Mucosa of descending colon (tissue), 3 donors: ENCODE data around the gene BCKDK. TPM values are rescaled to one million over a fixed set of nuclear protein-coding genes. Genes with fewer than 3 reads are reported as not detected.

ENCODE experiments used
- ATAC-seq: fragments of 200-7000 bp; cut with Tn5 transposase; one replicate; pipeline ENCODE4 v1.9.1; 2020; ENCODE audit warnings: mild to moderate bottlenecking, moderate library complexity
- DNase-seq, 3 donors: peaks; one replicate each; pipeline ENCODE4 v3.0.0-alpha.2; 2020
- H3K36me3 ChIP-seq: fragments of 200-600 bp; one replicate; pipeline ENCODE4 v1.8.0; 2021; ENCODE audit warnings: low read depth, mild to moderate bottlenecking
- H3K4me1 ChIP-seq: fragments of 200-600 bp; one replicate; pipeline ENCODE4 v1.8.0; 2021; ENCODE audit warnings: low read depth, mild to moderate bottlenecking
- H3K4me3 ChIP-seq: fragments of 200-600 bp; one replicate; pipeline ENCODE4 v1.8.0; 2021; ENCODE audit warnings: mild to moderate bottlenecking
- H3K9me3 ChIP-seq: fragments of 200-600 bp; one replicate; pipeline ENCODE4 v1.8.0; 2021; ENCODE audit warnings: mild to moderate bottlenecking
- CTCF ChIP-seq: fragments of 200-600 bp; IDR thresholded peaks from one replicate; pipeline ENCODE4 v1.8.0; 2022; ENCODE audit warnings: antibody characterized with exemption, mild to moderate bottlenecking
- intact Hi-C, 2 donors: fragments of 100-400 bp; cut with DNase I in 1 of 2; cut with micrococcal nuclease in 1 of 2; formaldehyde crosslinking; loops; one replicate each; pipeline versions ENCODE4 v1.11.0 to v1.11.1; 2022; cut with DNase I, micrococcal nuclease
- total RNA-seq, 3 donors: library from RNA; stranded (reverse); fragmentation: NEBNext Ultra II Directional in 2 of 3; extraction: Animal tissue kit (Norgen Biotek cat#: 25700) in 2 of 3; gene quantifications; one replicate each; pipeline versions ENCODE4 v1.2.1 to v1.2.4, GENCODE V29; 2021 to 2023
- donor health status: DM: no; HTN: no; CAD: no; lungs with moderate emphysema.
- donor health status: DM: no; HTN: no; CAD: no.
- donor health status: DM: no; HTN: yes; CAD: no.

The BCKDK gene
- total RNA-seq, 3 donors from 2014 or later = 31.7 to 40.1 (median 36.6) TPM

- ATAC-seq (no peak), DNase-seq (no peak)
- no peak for TF ChIP-seq CTCF
- intact Hi-C loops = no loop called here
- Histone ChIP-seq H3K4me3 (no peak overlapping the region), H3K36me3 (peaks cover 3% of the 10 kb centered on the region), H3K4me1 (no peaks in the 10 kb centered on the region), H3K9me3 (no peaks in the 10 kb centered on the region)
Observed at GRCh38 chr16:31084584-31085302, 23.4 kb upstream of the BCKDK start.

- no peaks in the 10 kb centered on the region for H3K9me3 ChIP-seq
- no peaks in the 10 kb centered on the region for H3K4me1 ChIP-seq
- ATAC-seq = no peak
- DNase-seq = no peak
- intact Hi-C loops = no loop called here
- no peaks in the 10 kb centered on the region for H3K36me3 ChIP-seq
- no peak overlapping the region for H3K4me3 ChIP-seq
- no peak for TF ChIP-seq CTCF
Observed at GRCh38 chr16:31085411-31085810, 22.8 kb upstream of the BCKDK start.

GRCh38 chr16:31085873-31086628, 22.1 kb upstream of the BCKDK start:
- H3K36me3 ChIP-seq = no peaks in the 10 kb centered on the region
- no peak for DNase-seq
- intact Hi-C loops = no loop called here
- H3K4me3 ChIP-seq = no peak overlapping the region
- no peaks in the 10 kb centered on the region for H3K4me1 ChIP-seq
- no peak for ATAC-seq
- H3K9me3 ChIP-seq = no peaks in the 10 kb centered on the region
- no peak for TF ChIP-seq CTCF

GRCh38 chr16:31086629-31086906, 21.6 kb upstream of the BCKDK start:
- DNase-seq (no peak), ATAC-seq (no peak)
- intact Hi-C loops = no loop called here
- H3K4me1 ChIP-seq = no peaks in the 10 kb centered on the region
- H3K4me3 ChIP-seq = no peak overlapping the region
- no peaks in the 10 kb centered on the region for H3K36me3 ChIP-seq
- TF ChIP-seq CTCF = no peak
- no peaks in the 10 kb centered on the region for H3K9me3 ChIP-seq

GRCh38 chr16:31087481-31087880, 20.7 kb upstream of the BCKDK start:
- no peak for TF ChIP-seq CTCF

More at GRCh38 chr16:31087481-31087880, 20.7 kb upstream of the BCKDK start:
- no peaks in the 10 kb centered on the region for H3K9me3 ChIP-seq
- ATAC-seq (no peak), DNase-seq (no peak)
- H3K36me3 ChIP-seq = no peaks in the 10 kb centered on the region
- H3K4me3 ChIP-seq = no peak overlapping the region
- intact Hi-C loops = no loop called here
- no peaks in the 10 kb centered on the region for H3K4me1 ChIP-seq
